OCI-LY3 (cell line): ENCODE measurements around the gene AXIN1.

Experiments used
- CTCF ChIP-seq: fragments of 200-600, 300-600 bp; sonication (generic); IDR thresholded peaks from 2 replicates; pipeline ENCODE4 v1.5.1; 2014; ENCODE audit warnings: antibody characterized with exemption, low read length, low read depth
- EZH2phosphoT487 ChIP-seq: fragments of 200-600 bp; shearing (Covaris generic); IDR thresholded peaks from 2 replicates; pipeline ENCODE4 v1.6.1; 2018; ENCODE audit warnings: antibody characterized with exemption, mixed run types, low read depth

DNA sequence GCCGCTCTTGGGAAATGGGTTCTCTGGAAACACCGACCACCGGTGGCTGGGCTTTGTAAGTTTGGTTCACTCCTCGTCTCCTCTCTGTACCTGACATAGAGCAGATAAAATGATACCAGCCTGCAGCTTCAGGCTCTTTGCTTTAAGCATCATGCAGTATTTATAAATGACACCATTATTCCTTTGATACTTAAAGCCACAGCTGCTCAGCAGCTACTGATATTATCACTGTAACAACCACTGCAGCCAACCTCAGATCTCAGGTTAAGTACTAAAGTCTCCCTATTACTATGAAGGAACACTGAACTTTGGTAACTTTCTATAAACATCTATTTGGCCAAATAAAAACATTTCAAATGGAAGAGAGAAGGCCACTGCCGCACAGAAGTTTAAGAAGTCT, 34.9 kb downstream of the AXIN1 start:
- no peak for TF ChIP-seq EZH2phosphoT487
- TF ChIP-seq CTCF: no peak
